ENCODE results near the gene ADCK1.
"Not testable (repeated sequence)": the region's sequence is repeated elsewhere in the genome, so short reads cannot be mapped to it uniquely, and the experiment has no call there.

Gene ADCK1

GRCh38 chr14:77947372-77947771, 147.5 kb downstream of the ADCK1 start:
- DNase-seq (ENCODE audit: low read depth in 2 of 2), result no peak

DNA sequence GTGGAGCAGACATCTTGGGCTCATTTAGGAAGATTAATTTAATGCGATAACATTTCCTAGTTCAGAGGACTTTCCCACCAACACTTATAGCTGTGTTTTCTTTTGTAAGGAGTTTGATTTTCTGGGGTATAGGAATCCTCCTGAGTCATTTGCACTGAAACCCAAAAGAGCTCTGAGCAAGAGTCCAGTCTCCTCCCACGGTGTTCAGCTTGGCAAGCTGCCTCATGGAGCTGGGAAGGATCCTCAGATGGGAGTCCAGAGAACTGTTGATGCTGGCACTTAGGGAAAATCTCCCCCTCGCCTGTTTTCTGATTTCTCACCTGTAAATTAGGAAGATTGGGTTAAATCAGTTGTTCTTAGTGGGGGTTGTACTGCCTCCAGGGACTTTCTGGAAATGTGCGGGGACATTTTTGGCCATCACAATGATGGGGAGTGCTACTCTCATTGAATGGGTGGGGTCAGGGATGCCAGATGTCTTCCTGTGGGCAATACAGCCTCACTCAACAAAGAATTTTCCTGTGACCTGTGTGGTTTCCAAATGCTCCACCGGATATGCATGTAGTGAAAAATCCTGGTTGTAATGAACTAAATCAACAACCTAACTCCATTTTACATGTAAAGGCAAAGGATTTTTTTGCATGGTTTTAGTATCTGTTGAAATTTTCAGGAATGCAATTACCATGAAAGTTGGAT, 150.6 kb downstream of the ADCK1 start:
- no peak for DNase-seq (ENCODE audit: low read depth in 2 of 2)

DNA sequence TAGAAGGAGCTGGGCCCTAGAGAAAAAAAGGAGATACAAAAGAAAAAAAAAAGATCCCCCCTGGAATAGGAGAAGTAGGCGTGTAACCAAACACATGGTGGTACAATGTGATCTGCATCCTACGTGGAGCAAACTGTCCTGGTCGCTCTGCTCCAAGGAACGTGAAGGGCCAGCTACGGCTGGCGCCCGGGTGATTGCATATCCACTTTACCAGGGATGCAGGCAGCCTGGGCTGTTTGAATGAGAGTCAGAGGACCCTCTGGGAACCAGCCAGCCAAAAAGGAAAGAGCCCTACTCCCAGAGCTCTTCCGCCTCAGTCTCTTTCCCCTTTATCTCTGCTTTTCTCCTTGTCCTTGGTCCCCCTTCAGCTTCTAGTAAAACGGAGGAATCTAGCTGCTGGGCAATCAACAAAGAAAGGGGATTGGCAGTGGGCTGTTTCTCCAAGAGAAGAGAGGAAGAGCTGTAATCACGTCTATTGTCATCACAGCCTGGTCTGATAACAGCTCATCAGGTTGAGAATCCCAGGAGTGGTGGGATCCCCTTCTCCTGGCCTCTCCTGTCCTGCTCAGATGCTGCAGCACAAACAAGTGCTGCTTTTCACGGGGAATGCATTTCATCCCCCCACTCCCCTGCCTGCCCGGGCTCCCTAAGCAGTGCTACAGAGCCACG, 156.0 kb downstream of the ADCK1 start:
- DNase-seq (ENCODE audit: low read depth in 2 of 2), result no peak

- not testable (repeated sequence) for DNase-seq (ENCODE audit: low read depth in 2 of 2)
Observed at GRCh38 chr14:77959686-77960085, 159.8 kb downstream of the ADCK1 start.

- no peak for DNase-seq (ENCODE audit: low read depth in 2 of 2)
Observed at GRCh38 chr14:77961847-77962580, 162.1 kb downstream of the ADCK1 start.

- DNase-seq (ENCODE audit: low read depth in 2 of 2), result no peak
Observed at GRCh38 chr14:77962731-77963520, 163.0 kb downstream of the ADCK1 start.

DNA sequence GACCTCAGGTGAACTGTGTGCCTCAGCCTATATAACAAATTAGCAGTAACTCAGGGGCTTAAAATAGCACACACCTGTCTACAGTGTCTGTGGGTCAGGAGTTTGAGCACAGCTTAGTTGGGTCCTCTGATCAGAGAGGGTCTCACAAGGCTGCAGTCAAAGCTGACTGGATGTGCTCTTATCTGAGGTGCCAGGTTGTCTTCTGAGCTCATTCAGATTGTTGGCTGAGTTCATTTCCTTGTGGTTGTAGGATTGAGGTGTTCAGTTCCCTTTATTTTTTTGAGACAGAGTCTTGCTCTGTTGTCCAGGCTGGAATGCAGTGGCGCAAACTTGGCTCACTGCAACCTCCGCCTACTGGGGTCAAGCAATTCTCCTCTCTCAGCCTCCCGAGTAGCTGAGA, 164.7 kb downstream of the ADCK1 start:
- no peak for DNase-seq (ENCODE audit: low read depth in 2 of 2)

DNA sequence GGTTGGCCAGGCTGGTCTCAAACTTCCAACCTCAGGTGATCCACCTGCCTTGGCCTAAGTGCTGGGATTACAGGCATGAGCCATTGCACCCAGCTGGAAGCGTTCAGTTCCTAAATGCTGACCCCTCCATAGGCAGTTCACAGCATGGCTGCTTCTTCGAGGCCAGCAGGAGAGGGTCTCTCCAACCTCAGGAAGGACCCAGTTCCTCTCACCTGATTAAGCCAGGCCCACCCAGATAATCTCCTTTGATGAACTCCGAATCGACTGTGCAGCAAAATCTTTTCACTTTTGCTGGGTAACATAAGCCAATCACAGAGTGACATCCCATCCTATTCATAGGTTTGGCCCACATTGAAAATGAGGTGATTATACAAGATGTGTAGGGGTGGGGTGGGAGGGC, 165.1 kb downstream of the ADCK1 start:
- DNase-seq (ENCODE audit: low read depth in 2 of 2), result no peak

GRCh38 chr14:77965919-77966435, 166.1 kb downstream of the ADCK1 start:
- DNase-seq (ENCODE audit: low read depth in 2 of 2), result no peak

DNA sequence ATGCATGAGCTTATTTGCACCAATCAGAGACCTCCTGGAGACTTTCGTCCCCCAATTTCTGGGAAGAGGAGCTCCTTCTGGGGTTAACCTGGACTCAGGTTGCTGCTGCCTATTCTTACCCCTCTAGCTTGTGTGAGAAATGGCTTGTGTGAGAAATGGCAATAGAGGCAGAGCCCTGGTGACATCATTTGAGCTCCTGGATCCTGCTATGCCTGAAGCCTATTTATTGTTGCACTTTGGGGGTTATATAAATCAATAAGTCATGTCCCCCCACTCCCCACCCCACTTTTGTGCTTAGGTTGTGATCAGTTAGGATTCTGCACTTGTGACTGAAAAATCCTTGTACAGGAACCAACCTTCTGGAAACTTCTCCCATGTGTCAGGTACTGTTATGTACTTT, 167.2 kb downstream of the ADCK1 start:
- DNase-seq (ENCODE audit: low read depth in 2 of 2), result no peak

GRCh38 chr14:77970646-77971045, 170.7 kb downstream of the ADCK1 start:
- DNase-seq (ENCODE audit: low read depth in 2 of 2), result no peak

GRCh38 chr14:77973246-77973645, 173.3 kb downstream of the ADCK1 start:
- DNase-seq (ENCODE audit: low read depth in 2 of 2), result no peak

DNA sequence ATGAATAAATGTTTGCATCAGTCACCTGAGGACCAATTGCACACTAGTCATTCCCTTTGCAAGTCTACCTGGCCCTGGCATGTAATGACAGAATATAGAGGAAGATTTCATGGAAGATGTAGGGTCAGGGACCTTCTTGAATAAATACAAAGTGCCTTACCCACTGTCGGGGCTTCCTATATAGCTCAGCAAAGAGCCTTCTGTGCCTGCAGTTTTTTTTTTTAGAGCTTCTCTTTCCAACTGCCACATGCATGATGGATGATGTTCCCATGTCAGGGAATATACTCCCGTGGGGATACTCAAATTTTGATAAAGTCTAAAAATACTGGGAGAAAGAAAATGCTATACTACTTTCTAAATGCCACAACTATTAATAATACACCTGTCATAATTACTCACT, 176.7 kb downstream of the ADCK1 start:
- no peak for DNase-seq (ENCODE audit: low read depth in 2 of 2)

- DNase-seq (ENCODE audit: low read depth in 2 of 2), result no peak
Observed at GRCh38 chr14:77979171-77979570, 179.3 kb downstream of the ADCK1 start.

GRCh38 chr14:77979666-77980351, 179.9 kb downstream of the ADCK1 start:
- DNase-seq (ENCODE audit: low read depth in 2 of 2), result peak; percentile 53 to 54

GRCh38 chr14:77980475-77981321, 180.8 kb downstream of the ADCK1 start:
- no peak for DNase-seq (ENCODE audit: low read depth in 2 of 2)

All from fibroblast of skin of left biceps (primary cell).